ENCODE measurements around the gene XIST.

DNA sequence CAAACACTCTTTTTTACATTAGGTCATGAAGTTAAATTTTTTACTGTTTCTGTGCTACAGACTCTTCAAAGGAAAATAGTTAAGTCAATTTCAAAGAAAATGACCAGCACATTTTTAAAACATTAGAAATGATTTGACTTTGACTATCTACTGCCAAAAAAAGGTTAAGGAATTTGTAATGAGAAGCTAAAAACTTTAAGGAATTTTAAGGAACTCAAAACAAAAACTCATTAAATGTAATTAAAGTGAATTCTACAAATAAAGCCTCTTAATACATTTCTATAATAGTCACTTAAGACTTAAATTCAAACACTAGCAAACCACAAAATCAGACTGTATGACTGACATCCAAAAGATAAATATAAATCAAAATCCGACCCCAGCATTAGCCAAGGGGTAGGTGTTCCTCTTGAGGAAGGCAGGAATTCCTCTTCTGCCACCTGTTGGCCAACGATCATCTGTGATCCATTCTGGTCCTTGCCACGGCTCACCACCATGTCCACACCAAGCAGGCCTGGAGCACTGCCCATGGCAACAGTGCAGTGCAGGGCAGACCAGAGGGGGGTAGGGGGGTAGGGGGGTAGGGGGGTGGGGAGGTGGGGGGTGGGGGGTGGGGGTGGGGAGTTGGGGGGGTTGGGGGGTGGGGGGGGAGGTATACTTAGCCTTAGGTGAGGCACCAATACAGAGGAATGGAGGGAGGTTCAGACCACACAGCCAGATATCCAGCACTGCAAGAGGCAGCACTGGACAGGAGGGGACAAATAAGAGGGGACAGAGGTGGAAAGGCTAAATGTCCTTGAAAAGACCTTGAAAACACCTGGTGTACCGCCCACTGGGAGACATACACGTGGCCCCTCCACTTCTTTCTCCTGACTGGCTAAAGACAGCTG, 2.1 kb downstream of the XIST start:
- TF ChIP-seq, protein P1, sequence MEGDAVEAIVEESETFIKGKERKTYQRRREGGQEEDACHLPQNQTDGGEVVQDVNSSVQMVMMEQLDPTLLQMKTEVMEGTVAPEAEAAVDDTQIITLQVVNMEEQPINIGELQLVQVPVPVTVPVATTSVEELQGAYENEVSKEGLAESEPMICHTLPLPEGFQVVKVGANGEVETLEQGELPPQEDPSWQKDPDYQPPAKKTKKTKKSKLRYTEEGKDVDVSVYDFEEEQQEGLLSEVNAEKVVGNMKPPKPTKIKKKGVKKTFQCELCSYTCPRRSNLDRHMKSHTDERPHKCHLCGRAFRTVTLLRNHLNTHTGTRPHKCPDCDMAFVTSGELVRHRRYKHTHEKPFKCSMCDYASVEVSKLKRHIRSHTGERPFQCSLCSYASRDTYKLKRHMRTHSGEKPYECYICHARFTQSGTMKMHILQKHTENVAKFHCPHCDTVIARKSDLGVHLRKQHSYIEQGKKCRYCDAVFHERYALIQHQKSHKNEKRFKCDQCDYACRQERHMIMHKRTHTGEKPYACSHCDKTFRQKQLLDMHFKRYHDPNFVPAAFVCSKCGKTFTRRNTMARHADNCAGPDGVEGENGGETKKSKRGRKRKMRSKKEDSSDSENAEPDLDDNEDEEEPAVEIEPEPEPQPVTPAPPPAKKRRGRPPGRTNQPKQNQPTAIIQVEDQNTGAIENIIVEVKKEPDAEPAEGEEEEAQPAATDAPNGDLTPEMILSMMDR (IDR thresholded peaks at IDR 0.05 in 8 of 11, conservative IDR thresholded peaks at IDR 0.05 in 3 of 11): no peak
- TF ChIP-seq POLR2A (IDR thresholded peaks at IDR 0.05): no peak
